HG02623 (cell line): ENCODE results near the gene HAT1.
"Not testable (repeated sequence)": the region's sequence is repeated elsewhere in the genome, so short reads cannot be mapped to it uniquely, and the experiment has no call there.

ENCODE experiments used
- ATAC-seq: cut with Tn5 transposase; IDR thresholded peaks from one replicate; pipeline ENCODE4 v1.9.1; 2021; ENCODE audit warnings: moderate library complexity; ENCODE audit not compliant: unreplicated experiment

The HAT1 gene

GRCh38 chr2:171922230-171923022 is at the start of gene HAT1:
Gene HAT1, plus strand, starts transcription at chr2:171922461. Its CDS starts 40 bp downstream, at chr2:171922501.
- peak; percentile 97 for ATAC-seq

- ATAC-seq: no peak
These were observed 47.7 kb upstream of the HAT1 start for GRCh38 chr2:171874517-171874916.

GRCh38 chr2:171874963-171875362 is 47.3 kb upstream of the HAT1 start:
- ATAC-seq: no peak

GRCh38 chr2:171878481-171878993 is 43.7 kb upstream of the HAT1 start:
- ATAC-seq: no peak

- ATAC-seq: no peak
These were observed 42.4 kb upstream of the HAT1 start for GRCh38 chr2:171879865-171880264.

GRCh38 chr2:171880774-171881173 is 41.5 kb upstream of the HAT1 start:
- ATAC-seq: no peak

GRCh38 chr2:171882089-171882769 is 40.0 kb upstream of the HAT1 start:
- ATAC-seq: no peak

- ATAC-seq: no peak
These were observed 38.9 kb upstream of the HAT1 start for GRCh38 chr2:171883275-171883893.

- no peak for ATAC-seq
These were observed 32.9 kb upstream of the HAT1 start for GRCh38 chr2:171889333-171889732.

- no peak for ATAC-seq
These were observed 32.5 kb upstream of the HAT1 start for GRCh38 chr2:171889808-171890207.

GRCh38 chr2:171893196-171893823 is 29.0 kb upstream of the HAT1 start:
- no peak for ATAC-seq

GRCh38 chr2:171893824-171894611 is 28.2 kb upstream of the HAT1 start, which contains the start of gene SLC25A12:
Gene SLC25A12, minus strand, starts transcription at chr2:171894244. Its CDS starts 30 bp downstream, at chr2:171894214.
- ATAC-seq: peak; percentile 89

- no peak for ATAC-seq
These were observed 27.7 kb upstream of the HAT1 start for GRCh38 chr2:171894612-171894947.

GRCh38 chr2:171895786-171896185 is 26.5 kb upstream of the HAT1 start:
- ATAC-seq: no peak

GRCh38 chr2:171899623-171900282 is 22.5 kb upstream of the HAT1 start:
- not testable (repeated sequence) for ATAC-seq

- ATAC-seq: no peak
These were observed 19.3 kb upstream of the HAT1 start for GRCh38 chr2:171902840-171903420.

- ATAC-seq: no peak
These were observed 14.0 kb upstream of the HAT1 start for GRCh38 chr2:171908235-171908634.

GRCh38 chr2:171909266-171909665 is 13.0 kb upstream of the HAT1 start:
- no peak for ATAC-seq

GRCh38 chr2:171910494-171910893 is 11.8 kb upstream of the HAT1 start:
- ATAC-seq: no peak

- no peak for ATAC-seq
These were observed 8.7 kb upstream of the HAT1 start for GRCh38 chr2:171913517-171913916.
